ENCODE data around the gene ENO3. TPM values are rescaled to one million over a fixed set of nuclear protein-coding genes. Genes with fewer than 3 reads are reported as not detected.

Gene ENO3
- total RNA-seq, 2 experiments from 2014 or later: 14.6 to 79.4 TPM

GRCh38 chr17:5000237-5000639, 49.3 kb downstream of the ENO3 start:
- Histone ChIP-seq H3K4me3 (ENCODE audit: low read depth, low read length, poor library complexity, severe bottlenecking) (no peak overlapping the region), H2AFZ (ENCODE audit: low read length) (no peak overlapping the region), H3K9me2 (ENCODE audit: insufficient read depth, low read length) (no peaks in the 10 kb centered on the region), H3K36me3 (ENCODE audit: insufficient read depth, low read length) (peaks cover 39% of the 10 kb centered on the region), H3K9me3 (ENCODE audit: low read length) (no peaks in the 10 kb centered on the region), H3K27ac (ENCODE audit: low read depth, low read length, poor library complexity, severe bottlenecking) (no peak overlapping the region), H3K79me2 (ENCODE audit: insufficient read depth, low read depth, low read length) (peaks cover 6% of the 10 kb centered on the region; the same call in 1 of the 2 replicates), H3K4me2 (ENCODE audit: low read length) (peak overlapping the region; percentile 98; the same call in 1 of the 2 replicates), H4K20me1 (ENCODE audit: insufficient read depth, low read length) (no peaks in the 10 kb centered on the region), H3K4me1 (ENCODE audit: insufficient read depth, low read length, poor library complexity, severe bottlenecking) (peaks cover 20% of the 10 kb centered on the region)
- DNase-seq (ENCODE audit: low spot score): no peak
- TF ChIP-seq CTCF (conservative IDR thresholded peaks at IDR 0.05; ENCODE audit: low read length): no peak
- no peak for TF ChIP-seq EZH2phosphoT487 (IDR thresholded peaks at IDR 0.05; ENCODE audit: borderline replicate concordance, low read depth, low read length)
- no TSS peak for BruUV-seq (replicated peaks)
- ChIA-PET CTCF (ENCODE audit: unreplicated experiment) (interaction anchor here (0.6 kb wide), 1 partner anchor 528 kb away, joined by 3 read pairs; no protein-coding TSS in a partner anchor), POLR2A (interaction anchor here (0.6 kb wide), 1 partner anchor 25 kb away, joined by 3 read pairs; no protein-coding TSS in a partner anchor)
- intact Hi-C loops (cut with micrococcal nuclease; ENCODE audit: unreplicated experiment): no loop called here

- Histone ChIP-seq H2AFZ (ENCODE audit: low read length) (no peak overlapping the region), H3K4me2 (ENCODE audit: low read length) (no peak overlapping the region), H3K36me3 (ENCODE audit: insufficient read depth, low read length) (peaks cover 48% of the 10 kb centered on the region), H3K9me3 (ENCODE audit: low read length) (no peaks in the 10 kb centered on the region), H3K4me3 (ENCODE audit: low read depth, low read length, poor library complexity, severe bottlenecking) (no peak overlapping the region), H4K20me1 (ENCODE audit: insufficient read depth, low read length) (no peaks in the 10 kb centered on the region), H3K79me2 (ENCODE audit: insufficient read depth, low read depth, low read length) (peaks cover 6% of the 10 kb centered on the region; the same call in 1 of the 2 replicates), H3K4me1 (ENCODE audit: insufficient read depth, low read length, poor library complexity, severe bottlenecking) (peaks cover 13% of the 10 kb centered on the region), H3K9me2 (ENCODE audit: insufficient read depth, low read length) (no peaks in the 10 kb centered on the region), H3K27ac (ENCODE audit: low read depth, low read length, poor library complexity, severe bottlenecking) (no peak overlapping the region)
- no peak for DNase-seq (ENCODE audit: low spot score)
- ChIA-PET CTCF (ENCODE audit: unreplicated experiment) (no interaction called here), POLR2A (no interaction called here)
- BruUV-seq (replicated peaks): no TSS peak
- no peak for TF ChIP-seq CTCF (conservative IDR thresholded peaks at IDR 0.05; ENCODE audit: low read length)
- TF ChIP-seq EZH2phosphoT487 (IDR thresholded peaks at IDR 0.05; ENCODE audit: borderline replicate concordance, low read depth, low read length): no peak
- intact Hi-C loops (cut with micrococcal nuclease; ENCODE audit: unreplicated experiment): no loop called here
Measured at GRCh38 chr17:5002121-5002788, 51.3 kb downstream of the ENO3 start.

GRCh38 chr17:5003214-5003867, 52.4 kb downstream of the ENO3 start:
- intact Hi-C loops (cut with micrococcal nuclease; ENCODE audit: unreplicated experiment): no loop called here
- no peak for DNase-seq (ENCODE audit: low spot score)
- Histone ChIP-seq H3K9me2 (ENCODE audit: insufficient read depth, low read length) (no peaks in the 10 kb centered on the region), H3K79me2 (ENCODE audit: insufficient read depth, low read depth, low read length) (peaks cover 6% of the 10 kb centered on the region; the same call in 1 of the 2 replicates), H3K9me3 (ENCODE audit: low read length) (no peaks in the 10 kb centered on the region), H3K36me3 (ENCODE audit: insufficient read depth, low read length) (peaks cover 59% of the 10 kb centered on the region), H4K20me1 (ENCODE audit: insufficient read depth, low read length) (no peaks in the 10 kb centered on the region), H3K4me1 (ENCODE audit: insufficient read depth, low read length, poor library complexity, severe bottlenecking) (peaks cover 13% of the 10 kb centered on the region), H3K27ac (ENCODE audit: low read depth, low read length, poor library complexity, severe bottlenecking) (no peak overlapping the region), H3K4me2 (ENCODE audit: low read length) (no peak overlapping the region), H2AFZ (ENCODE audit: low read length) (no peak overlapping the region), H3K4me3 (ENCODE audit: low read depth, low read length, poor library complexity, severe bottlenecking) (no peak overlapping the region)
- ChIA-PET POLR2A (no interaction called here), CTCF (ENCODE audit: unreplicated experiment) (no interaction called here)
- no peak for TF ChIP-seq EZH2phosphoT487 (IDR thresholded peaks at IDR 0.05; ENCODE audit: borderline replicate concordance, low read depth, low read length)
- TF ChIP-seq CTCF (conservative IDR thresholded peaks at IDR 0.05; ENCODE audit: low read length): no peak
- BruUV-seq (replicated peaks): no TSS peak

Data from OCI-LY7 (cell line).